Neural cell (in vitro differentiated cells): Measurements from ENCODE around the gene HMCES. TPM values are rescaled to one million over a fixed set of nuclear protein-coding genes. Genes with fewer than 3 reads are reported as not detected.
"Not testable (repeated sequence)": the region's sequence is repeated elsewhere in the genome, so short reads cannot be mapped to it uniquely, and the experiment has no call there.

Source experiments
- H2AFZ ChIP-seq: fragments of 200-600, 300-800 bp; sonication (generic), shearing (Covaris generic); 2 replicates; pipeline ENCODE4 v1.6.0; 2014; ENCODE audit warnings: low read depth, mild to moderate bottlenecking, antibody characterized with exemption, low read length, moderate library complexity
- H3F3A ChIP-seq: fragments of 200-600 bp; shearing (Covaris generic); 2 replicates; pipeline ENCODE4 v1.6.1; 2016; ENCODE audit warnings: mild to moderate bottlenecking, moderate library complexity, mixed read lengths, antibody characterized with exemption, low read length; ENCODE audit not compliant: insufficient read depth, poor library complexity, severe bottlenecking
- H3K27ac ChIP-seq: fragments of 200-600, 300-800 bp; sonication (generic), shearing (Covaris generic); 2 replicates; pipeline ENCODE4 v1.5.1; 2014; ENCODE audit warnings: mild to moderate bottlenecking, low read length, moderate library complexity
- H3K27me3 ChIP-seq: fragments of 300-800, 200-600 bp; sonication (generic), shearing (Covaris generic); 2 replicates; pipeline ENCODE4 v1.6.0; 2014; ENCODE audit warnings: mild to moderate bottlenecking, low read depth, low read length, moderate library complexity; ENCODE audit not compliant: insufficient read depth
- H3K36me3 ChIP-seq: fragments of 300-800, 200-600 bp; sonication (generic), shearing (Covaris generic); 2 replicates; pipeline ENCODE4 v1.5.1; 2014; ENCODE audit warnings: mild to moderate bottlenecking, antibody characterized with exemption, low read length, moderate library complexity; ENCODE audit not compliant: insufficient read depth
- H3K4me2 ChIP-seq: fragments of 300-800, 200-600 bp; sonication (generic), shearing (Covaris generic); 2 replicates; pipeline ENCODE4 v1.6.0; 2014; ENCODE audit warnings: mild to moderate bottlenecking, low read length
- H3K4me3 ChIP-seq: fragments of 300-800, 200-600 bp; sonication (generic), shearing (Covaris generic); 2 replicates; pipeline ENCODE4 v1.5.1; 2014; ENCODE audit warnings: mild to moderate bottlenecking, low read length, moderate library complexity
- H3K79me2 ChIP-seq: fragments of 200-600 bp; shearing (Covaris generic); replicated peaks from 2 replicates; pipeline ENCODE4 v1.6.0; 2014; ENCODE audit warnings: mild to moderate bottlenecking, low read length, moderate library complexity; ENCODE audit not compliant: insufficient read depth
- H3K9ac ChIP-seq: fragments of 300-800, 200-600 bp; sonication (generic), shearing (Covaris generic); 2 replicates; pipeline ENCODE4 v1.6.1; 2016; ENCODE audit warnings: mild to moderate bottlenecking, low read length, mixed read lengths
- H3K9me2 ChIP-seq: fragments of 200-600 bp; shearing (Covaris generic); 2 replicates; pipeline ENCODE4 v1.6.1; 2016; ENCODE audit warnings: mild to moderate bottlenecking, low read length, mixed read lengths; ENCODE audit not compliant: insufficient read depth
- H3K9me3 ChIP-seq: fragments of 200-600, 300-800 bp; sonication (generic), shearing (Covaris generic); 2 replicates; pipeline ENCODE4 v1.6.1; 2016; ENCODE audit warnings: mild to moderate bottlenecking, mixed run types, low read length, moderate library complexity, mixed read lengths
- H4K20me1 ChIP-seq: fragments of 200-600 bp; shearing (Covaris generic); 2 replicates; pipeline ENCODE4 v1.6.1; 2016; ENCODE audit warnings: mild to moderate bottlenecking, mixed run types; ENCODE audit not compliant: insufficient read depth
- EP300 ChIP-seq: fragments of 450-650 bp; conservative IDR thresholded peaks from 2 replicates; pipeline ENCODE4 v1.6.1; 2014; ENCODE audit warnings: antibody characterized with exemption, mild to moderate bottlenecking, moderate library complexity; ENCODE audit not compliant: poor library complexity, severe bottlenecking
- EZH2 ChIP-seq: fragments of 200-600, 300-800 bp; shearing (Covaris generic), sonication (generic); IDR thresholded peaks from 2 replicates; pipeline ENCODE4 v1.6.1; 2014; ENCODE audit warnings: antibody characterized with exemption, low read length, borderline replicate concordance, mild to moderate bottlenecking; ENCODE audit not compliant: insufficient read depth, poor library complexity, severe bottlenecking
- MXI1 ChIP-seq: fragments of 450-650 bp; conservative IDR thresholded peaks from 2 replicates; pipeline ENCODE4 v1.6.1; 2014; ENCODE audit warnings: antibody characterized with exemption, mild to moderate bottlenecking; ENCODE audit not compliant: poor library complexity, severe bottlenecking
- POLR2AphosphoS5 ChIP-seq: IDR thresholded peaks from 2 replicates; pipeline ENCODE4 v1.6.1; 2012
- RAD21 ChIP-seq: fragments of 450-650 bp; conservative IDR thresholded peaks from 2 replicates; pipeline ENCODE4 v1.6.1; 2014; ENCODE audit warnings: antibody characterized with exemption, mild to moderate bottlenecking, moderate library complexity
- REST ChIP-seq: IDR thresholded peaks from 2 replicates; pipeline ENCODE4 v1.6.1; 2012; ENCODE audit warnings: borderline replicate concordance
- SMC3 ChIP-seq: fragments of 450-650 bp; conservative IDR thresholded peaks from 2 replicates; pipeline ENCODE4 v1.6.1; 2014; ENCODE audit warnings: antibody characterized with exemption, mild to moderate bottlenecking, moderate library complexity; ENCODE audit not compliant: poor library complexity
- TAF1 ChIP-seq: IDR thresholded peaks from 2 replicates; pipeline ENCODE4 v1.6.1; 2012; ENCODE audit warnings: low read depth
- polyA plus RNA-seq: library from polyadenylated mRNA; depleted of rRNA; stranded (reverse); fragments of >200 nt; gene quantifications from 2 replicates; pipeline ENCODE4 v1.2.3, GENCODE V29; 2014
- TF ChIP-seq, protein P1 (sequence below): fragments of 450-650 bp; IDR thresholded peaks from 2 replicates; pipeline ENCODE4 v1.5.1; 2014; ENCODE audit warnings: antibody characterized with exemption, mild to moderate bottlenecking, moderate library complexity; ENCODE audit not compliant: poor library complexity, severe bottlenecking

The HMCES gene
- polyA plus RNA-seq, 1 donor from 2014 or later = 23.0 TPM

DNA sequence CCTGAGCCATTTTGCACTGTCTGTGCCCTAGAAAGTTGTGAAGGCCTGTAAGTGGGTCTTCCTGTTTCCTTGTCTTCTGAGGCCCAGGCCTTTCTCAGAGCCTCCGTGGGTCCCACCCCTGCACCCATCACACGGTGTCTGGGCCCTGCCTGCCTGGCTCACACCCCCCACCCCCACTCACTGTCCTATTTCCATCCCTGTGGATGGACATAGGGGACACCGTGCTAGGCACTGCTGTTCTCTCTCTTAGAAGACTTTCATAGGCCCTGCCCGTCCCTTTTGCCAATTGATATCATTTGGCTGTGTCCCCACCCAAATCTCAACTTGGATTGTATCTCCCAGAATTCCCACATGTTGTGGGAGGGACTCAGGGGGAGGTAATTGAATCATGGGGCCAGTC is 59.0 kb downstream of the HMCES start:
- H4K20me1 ChIP-seq, H3K4me2 ChIP-seq, H3F3A ChIP-seq, H2AFZ ChIP-seq, H3K9me2 ChIP-seq, H3K36me3 ChIP-seq, H3K27ac ChIP-seq, H3K79me2 ChIP-seq, H3K27me3 ChIP-seq, H3K9ac ChIP-seq, H3K9me3 ChIP-seq, H3K4me3 ChIP-seq: not testable (repeated sequence)

DNA sequence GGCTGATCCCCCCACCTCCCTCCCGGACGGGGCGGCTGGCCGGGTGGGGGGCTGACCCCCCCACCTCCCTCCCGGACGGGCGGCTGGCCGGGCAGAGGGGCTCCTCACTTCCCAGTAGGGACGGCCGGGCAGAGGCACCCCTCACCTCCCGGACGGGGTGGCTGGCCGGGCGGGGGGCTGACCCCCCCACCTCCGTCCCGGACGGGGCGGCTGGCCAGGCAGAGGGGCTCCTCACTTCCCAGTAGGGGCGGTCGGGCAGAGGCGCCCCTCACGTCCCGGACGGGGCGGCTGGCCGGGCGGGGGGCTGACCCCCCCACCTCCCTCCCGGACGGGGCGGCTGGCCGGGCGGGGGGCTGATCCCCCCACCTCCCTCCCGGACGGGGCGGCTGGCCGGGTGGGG is 60.5 kb downstream of the HMCES start:
- not testable (repeated sequence) for H3F3A ChIP-seq, H3K9me3 ChIP-seq, H3K27me3 ChIP-seq

DNA sequence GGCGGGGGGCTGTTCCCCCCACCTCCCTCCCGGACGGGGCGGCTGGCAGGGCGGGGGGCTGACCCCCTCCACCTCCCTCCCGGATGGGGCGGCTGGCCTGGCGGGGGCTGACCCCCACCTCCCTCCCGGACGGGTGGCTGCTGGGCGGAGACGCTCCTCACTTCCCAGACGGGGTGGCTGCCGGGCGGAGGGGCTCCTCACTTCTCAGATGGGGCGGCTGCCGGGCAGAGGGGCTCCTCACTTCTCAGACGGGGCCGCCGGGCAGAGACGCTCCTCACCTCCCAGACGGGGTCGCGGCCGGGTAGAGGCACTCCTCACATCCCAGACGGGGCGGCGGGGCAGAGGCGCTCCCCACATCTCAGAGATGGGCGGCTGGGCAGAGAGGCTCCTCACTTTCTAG is 61.2 kb downstream of the HMCES start:
- not testable (repeated sequence) for H3K9ac ChIP-seq, H3K4me3 ChIP-seq, H3K27me3 ChIP-seq, H4K20me1 ChIP-seq, H2AFZ ChIP-seq, H3K79me2 ChIP-seq, H3K27ac ChIP-seq, H3K36me3 ChIP-seq, H3K9me3 ChIP-seq, H3K9me2 ChIP-seq, H3K4me2 ChIP-seq, H3F3A ChIP-seq

More for the DNA sequence above, 60.5 kb downstream of the HMCES start:
- not testable (repeated sequence) for H3K9ac ChIP-seq, H2AFZ ChIP-seq, H3K4me3 ChIP-seq, H3K9me2 ChIP-seq, H3K79me2 ChIP-seq, H4K20me1 ChIP-seq, H3K36me3 ChIP-seq, H3K4me2 ChIP-seq, H3K27ac ChIP-seq

DNA sequence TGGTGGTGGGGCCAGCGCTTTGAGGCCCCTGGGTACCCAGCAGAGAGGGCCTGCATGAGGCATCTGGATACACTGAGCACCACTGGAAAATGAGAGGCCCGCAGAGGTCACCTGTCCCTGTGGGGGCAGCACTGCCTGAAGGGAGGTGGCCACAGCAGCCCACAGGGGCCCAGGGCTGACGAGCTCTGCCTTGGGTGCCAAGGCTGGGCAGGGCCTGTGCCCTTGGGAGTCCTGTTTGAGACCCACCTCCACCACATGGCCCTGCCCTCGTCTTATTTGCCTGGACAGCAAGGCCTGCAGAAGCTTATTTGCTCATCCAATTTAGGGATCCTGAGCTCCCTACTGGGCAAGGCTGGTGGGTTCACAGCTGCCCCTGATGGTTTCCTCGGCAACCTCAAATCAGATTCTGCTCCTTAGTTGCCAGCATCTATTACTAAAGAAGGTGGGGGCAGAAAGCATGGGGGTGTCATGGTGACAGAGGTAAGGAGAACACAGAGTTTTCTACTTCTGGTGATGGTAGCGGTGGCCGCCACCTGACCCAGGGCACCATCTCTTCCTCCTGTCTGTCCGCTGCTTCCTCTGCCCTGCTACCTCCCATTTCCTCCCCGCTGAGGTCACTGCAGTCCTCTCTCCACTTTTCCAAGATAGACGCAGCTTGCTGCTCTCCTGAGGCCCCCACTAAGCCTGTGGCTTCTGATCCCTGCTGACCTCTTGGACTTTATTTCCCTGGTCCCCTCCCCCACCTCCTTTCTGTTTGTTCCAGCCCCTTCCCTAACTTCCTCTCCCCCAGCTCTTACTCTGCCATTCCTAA is 62.9 kb downstream of the HMCES start:
- TF ChIP-seq TAF1 (no peak), POLR2AphosphoS5 (no peak), SMC3 (no peak), REST (no peak), MXI1 (no peak), EZH2 (no peak), EP300 (no peak), RAD21 (no peak)
- TF ChIP-seq, protein P1, sequence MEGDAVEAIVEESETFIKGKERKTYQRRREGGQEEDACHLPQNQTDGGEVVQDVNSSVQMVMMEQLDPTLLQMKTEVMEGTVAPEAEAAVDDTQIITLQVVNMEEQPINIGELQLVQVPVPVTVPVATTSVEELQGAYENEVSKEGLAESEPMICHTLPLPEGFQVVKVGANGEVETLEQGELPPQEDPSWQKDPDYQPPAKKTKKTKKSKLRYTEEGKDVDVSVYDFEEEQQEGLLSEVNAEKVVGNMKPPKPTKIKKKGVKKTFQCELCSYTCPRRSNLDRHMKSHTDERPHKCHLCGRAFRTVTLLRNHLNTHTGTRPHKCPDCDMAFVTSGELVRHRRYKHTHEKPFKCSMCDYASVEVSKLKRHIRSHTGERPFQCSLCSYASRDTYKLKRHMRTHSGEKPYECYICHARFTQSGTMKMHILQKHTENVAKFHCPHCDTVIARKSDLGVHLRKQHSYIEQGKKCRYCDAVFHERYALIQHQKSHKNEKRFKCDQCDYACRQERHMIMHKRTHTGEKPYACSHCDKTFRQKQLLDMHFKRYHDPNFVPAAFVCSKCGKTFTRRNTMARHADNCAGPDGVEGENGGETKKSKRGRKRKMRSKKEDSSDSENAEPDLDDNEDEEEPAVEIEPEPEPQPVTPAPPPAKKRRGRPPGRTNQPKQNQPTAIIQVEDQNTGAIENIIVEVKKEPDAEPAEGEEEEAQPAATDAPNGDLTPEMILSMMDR = no peak
- Histone ChIP-seq H3K4me2 (no peak overlapping the region), H2AFZ (no peak overlapping the region), H3K27me3 (no peaks in the 10 kb centered on the region), H3K36me3 (no peaks in the 10 kb centered on the region), H3K4me3 (no peak overlapping the region), H3K27ac (no peak overlapping the region), H4K20me1 (no peaks in the 10 kb centered on the region), H3K9me3 (no peaks in the 10 kb centered on the region), H3F3A (no peaks in the 10 kb centered on the region), H3K79me2 (no peaks in the 10 kb centered on the region), H3K9ac (no peak overlapping the region), H3K9me2 (no peaks in the 10 kb centered on the region)
